Hypothalamus (tissue), 51 donors: Measurements from ENCODE around the gene EXOG.
"Not testable (repeated sequence)": the region's sequence is repeated elsewhere in the genome, so short reads cannot be mapped to it uniquely, and the experiment has no call there.

Experiments
- DNase-seq, 51 donors: peaks; one replicate each; lab custom pipeline; 2025; lab: John Stamatoyannopoulos, UW

Gene EXOG

GRCh38 chr3:38560996-38561717 is 65.0 kb downstream of the EXOG start:
- DNase-seq = no peak

GRCh38 chr3:38561746-38562466 is 65.8 kb downstream of the EXOG start:
- DNase-seq = no peak

- DNase-seq = no peak
These were observed 66.4 kb downstream of the EXOG start for GRCh38 chr3:38562467-38562925.

GRCh38 chr3:38563070-38563885 is 67.1 kb downstream of the EXOG start:
- DNase-seq = no peak

- no peak for DNase-seq
These were observed 67.7 kb downstream of the EXOG start for GRCh38 chr3:38563886-38564270.

GRCh38 chr3:38564631-38565338 is 68.6 kb downstream of the EXOG start:
- DNase-seq = no peak

- DNase-seq = no peak
These were observed 69.4 kb downstream of the EXOG start for GRCh38 chr3:38565339-38566214.

GRCh38 chr3:38566215-38566528 is 70.0 kb downstream of the EXOG start:
- DNase-seq = no peak

GRCh38 chr3:38566794-38567193 is 70.7 kb downstream of the EXOG start:
- not testable (repeated sequence) for DNase-seq

- no peak for DNase-seq
These were observed 71.4 kb downstream of the EXOG start for GRCh38 chr3:38567498-38567897.

- DNase-seq = no peak
These were observed 77.0 kb downstream of the EXOG start for GRCh38 chr3:38573111-38573510.

GRCh38 chr3:38573556-38573955 is 77.4 kb downstream of the EXOG start:
- no peak for DNase-seq

GRCh38 chr3:38574411-38575278 is 78.5 kb downstream of the EXOG start:
- DNase-seq = no peak

- no peak for DNase-seq
These were observed 79.2 kb downstream of the EXOG start for GRCh38 chr3:38575279-38575843.
